Neural cell (in vitro differentiated cells): ENCODE data around the gene FANCI.

Experiments
- CTCF ChIP-seq: fragments of 450-650 bp; IDR thresholded peaks from 2 replicates; pipeline ENCODE4 v1.5.1; 2014; ENCODE audit warnings: antibody characterized with exemption, mild to moderate bottlenecking, moderate library complexity; ENCODE audit not compliant: poor library complexity, severe bottlenecking
- EZH2 ChIP-seq: fragments of 200-600, 300-800 bp; shearing (Covaris generic), sonication (generic); IDR thresholded peaks from 2 replicates; pipeline ENCODE4 v1.6.1; 2014; ENCODE audit warnings: antibody characterized with exemption, low read length, borderline replicate concordance, mild to moderate bottlenecking; ENCODE audit not compliant: insufficient read depth, poor library complexity, severe bottlenecking
- TF ChIP-seq, protein P1 (sequence below): IDR thresholded peaks from 2 replicates; pipeline ENCODE4 v1.6.1; 2012; ENCODE audit warnings: borderline replicate concordance

DNA sequence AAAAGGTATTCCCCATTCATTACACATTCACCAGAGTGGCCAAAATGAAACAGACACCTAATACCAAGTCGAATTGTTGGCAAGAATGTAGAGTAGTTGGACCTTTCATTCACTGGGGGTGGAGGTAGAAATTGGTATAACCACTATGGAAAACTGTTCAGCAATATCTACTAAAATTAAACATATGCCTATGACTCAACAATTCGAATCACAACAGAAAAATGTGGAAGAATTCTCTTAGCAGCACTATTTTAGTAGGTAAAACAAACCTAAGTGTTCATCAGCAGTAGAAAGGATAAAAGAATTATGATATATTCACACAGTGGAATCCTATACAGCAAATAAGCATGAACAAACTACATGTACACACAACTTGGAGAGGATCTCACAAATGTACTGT lies 60.2 kb downstream of the FANCI start:
- TF ChIP-seq, protein P1, sequence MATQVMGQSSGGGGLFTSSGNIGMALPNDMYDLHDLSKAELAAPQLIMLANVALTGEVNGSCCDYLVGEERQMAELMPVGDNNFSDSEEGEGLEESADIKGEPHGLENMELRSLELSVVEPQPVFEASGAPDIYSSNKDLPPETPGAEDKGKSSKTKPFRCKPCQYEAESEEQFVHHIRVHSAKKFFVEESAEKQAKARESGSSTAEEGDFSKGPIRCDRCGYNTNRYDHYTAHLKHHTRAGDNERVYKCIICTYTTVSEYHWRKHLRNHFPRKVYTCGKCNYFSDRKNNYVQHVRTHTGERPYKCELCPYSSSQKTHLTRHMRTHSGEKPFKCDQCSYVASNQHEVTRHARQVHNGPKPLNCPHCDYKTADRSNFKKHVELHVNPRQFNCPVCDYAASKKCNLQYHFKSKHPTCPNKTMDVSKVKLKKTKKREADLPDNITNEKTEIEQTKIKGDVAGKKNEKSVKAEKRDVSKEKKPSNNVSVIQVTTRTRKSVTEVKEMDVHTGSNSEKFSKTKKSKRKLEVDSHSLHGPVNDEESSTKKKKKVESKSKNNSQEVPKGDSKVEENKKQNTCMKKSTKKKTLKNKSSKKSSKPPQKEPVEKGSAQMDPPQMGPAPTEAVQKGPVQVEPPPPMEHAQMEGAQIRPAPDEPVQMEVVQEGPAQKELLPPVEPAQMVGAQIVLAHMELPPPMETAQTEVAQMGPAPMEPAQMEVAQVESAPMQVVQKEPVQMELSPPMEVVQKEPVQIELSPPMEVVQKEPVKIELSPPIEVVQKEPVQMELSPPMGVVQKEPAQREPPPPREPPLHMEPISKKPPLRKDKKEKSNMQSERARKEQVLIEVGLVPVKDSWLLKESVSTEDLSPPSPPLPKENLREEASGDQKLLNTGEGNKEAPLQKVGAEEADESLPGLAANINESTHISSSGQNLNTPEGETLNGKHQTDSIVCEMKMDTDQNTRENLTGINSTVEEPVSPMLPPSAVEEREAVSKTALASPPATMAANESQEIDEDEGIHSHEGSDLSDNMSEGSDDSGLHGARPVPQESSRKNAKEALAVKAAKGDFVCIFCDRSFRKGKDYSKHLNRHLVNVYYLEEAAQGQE, result no peak
- no peak for TF ChIP-seq EZH2
- no peak for TF ChIP-seq CTCF
